ENCODE measurements around the gene FZD7.

The FZD7 gene

DNA sequence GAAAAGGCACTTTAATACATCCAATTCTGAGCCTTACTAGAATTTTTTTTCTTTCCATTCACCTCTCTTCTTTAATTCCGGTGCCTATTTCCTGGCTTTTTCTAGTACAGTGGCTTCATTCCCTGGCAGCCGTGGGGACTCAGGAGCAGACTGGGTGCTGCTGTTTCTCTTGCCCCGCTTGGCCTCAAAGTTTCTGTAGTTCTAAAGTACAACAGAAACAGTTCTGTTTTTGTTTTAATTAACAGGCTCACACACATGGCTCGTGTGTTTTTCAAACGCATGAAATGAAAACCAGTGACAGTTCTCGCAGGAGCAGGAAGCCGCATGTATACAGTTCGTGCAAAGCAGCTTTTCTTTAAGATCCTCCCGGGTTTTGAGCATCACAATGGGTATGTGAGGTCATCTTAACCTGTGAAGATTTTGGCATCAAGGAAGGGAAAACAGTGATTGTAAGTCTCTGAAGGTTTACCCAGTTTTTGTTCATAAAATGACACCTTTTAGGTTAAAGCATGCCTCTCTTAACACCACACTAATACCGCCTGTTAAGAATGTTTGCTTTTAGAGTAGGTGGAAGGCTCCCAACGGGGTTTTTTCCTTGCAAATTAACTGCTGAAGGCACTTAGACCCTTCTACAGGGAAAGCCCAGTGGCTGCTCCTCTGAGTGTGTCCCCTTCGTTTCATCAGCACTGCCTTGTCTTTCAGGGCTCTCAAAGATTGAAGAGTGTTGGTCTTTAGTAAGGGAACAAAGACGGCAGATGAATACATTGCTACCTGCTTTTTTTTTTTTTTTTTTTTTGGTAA lies 5.8 kb downstream of the FZD7 start:
- no peak for DNase-seq

DNA sequence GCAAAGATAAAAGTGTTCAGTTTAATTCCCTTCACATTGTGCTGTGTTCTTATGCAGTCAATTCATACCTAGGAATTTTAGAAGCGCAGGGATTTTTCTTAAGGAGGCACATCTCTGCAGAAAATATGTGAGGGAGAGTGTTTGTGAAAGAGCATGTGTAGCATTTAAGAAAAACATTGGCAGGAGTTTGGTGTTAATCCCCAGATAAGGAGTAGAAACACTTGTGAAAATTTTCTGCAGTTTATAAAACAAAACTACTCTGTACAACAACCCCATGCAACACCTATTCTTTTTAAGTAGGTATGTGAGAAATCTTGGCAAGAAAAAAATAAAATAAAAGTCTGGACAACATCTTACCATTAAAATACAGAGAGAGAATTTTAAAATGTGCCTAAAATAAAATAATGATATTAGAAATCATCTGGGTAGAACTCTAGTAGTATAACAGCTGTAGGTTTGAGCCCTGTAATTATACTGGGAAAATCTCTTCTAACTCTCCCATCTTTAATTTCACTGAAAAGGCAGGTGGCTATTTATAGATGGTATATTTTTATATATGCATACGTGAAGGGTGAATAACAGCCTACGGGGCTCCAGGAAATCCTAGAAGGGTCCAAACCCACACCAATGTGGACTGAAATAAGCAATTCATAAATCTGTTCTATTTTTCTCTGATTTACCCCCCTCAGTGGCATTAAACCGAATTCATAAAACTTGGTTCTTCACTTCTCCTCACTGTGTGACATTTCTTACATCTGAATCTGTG lies 6.6 kb downstream of the FZD7 start:
- no peak for DNase-seq

DNA sequence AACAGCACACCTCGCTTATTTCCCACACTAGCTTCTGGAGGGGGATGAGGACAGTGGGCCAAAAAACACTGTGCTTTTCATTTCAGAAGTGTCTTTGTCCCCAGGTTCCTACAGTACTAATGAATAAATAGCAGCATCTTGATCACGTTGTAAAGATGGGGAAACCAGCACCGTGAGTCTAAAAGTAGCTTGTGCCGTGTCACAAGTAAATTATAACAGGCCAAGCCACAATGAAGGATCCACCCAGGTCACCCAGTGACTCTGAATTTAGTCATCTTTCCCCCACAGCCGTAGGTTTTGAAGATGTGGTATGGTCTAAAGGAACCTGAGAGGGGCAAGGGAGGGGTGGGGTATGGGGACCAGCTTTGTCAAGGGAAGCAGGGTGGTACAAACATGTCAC lies 8.8 kb downstream of the FZD7 start:
- no peak for DNase-seq

DNA sequence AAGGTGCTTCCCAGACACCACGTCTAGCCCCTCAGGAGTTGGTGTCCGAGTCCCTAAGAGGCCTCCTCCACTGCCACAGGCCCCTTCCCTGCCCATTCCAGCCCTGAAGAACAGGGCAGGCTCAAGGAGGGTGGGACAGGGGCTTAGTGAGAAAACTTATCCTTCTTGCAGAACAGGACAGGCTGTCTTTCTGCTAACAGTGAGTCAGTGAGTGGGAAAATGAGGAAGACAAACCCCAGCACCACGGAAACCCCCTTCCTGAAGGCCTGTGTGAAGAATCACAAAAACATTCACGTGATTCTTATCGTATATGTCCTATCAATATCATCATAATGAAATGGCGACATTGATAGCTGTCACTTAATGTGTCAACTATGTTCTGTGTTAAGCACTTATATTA lies 9.8 kb downstream of the FZD7 start:
- DNase-seq = no peak

DNA sequence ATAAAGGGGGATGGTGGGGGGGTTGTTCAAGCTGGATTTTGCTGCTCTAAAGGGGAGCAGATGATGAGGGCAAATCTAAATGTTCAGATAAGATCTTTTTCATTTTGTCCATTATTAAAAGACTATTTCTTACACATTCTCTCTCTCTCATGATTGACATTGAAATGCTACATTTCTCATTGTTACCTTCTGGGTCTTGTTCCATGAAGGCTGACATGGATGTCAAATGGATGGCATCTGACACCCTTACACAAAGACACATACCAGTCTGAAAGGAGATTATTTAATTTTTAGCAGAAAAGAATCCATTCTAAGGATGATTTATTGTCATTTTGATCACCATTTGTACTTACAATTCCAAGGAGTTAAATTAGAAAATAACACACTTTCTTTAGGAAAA lies 11.1 kb downstream of the FZD7 start:
- DNase-seq = no peak

DNA sequence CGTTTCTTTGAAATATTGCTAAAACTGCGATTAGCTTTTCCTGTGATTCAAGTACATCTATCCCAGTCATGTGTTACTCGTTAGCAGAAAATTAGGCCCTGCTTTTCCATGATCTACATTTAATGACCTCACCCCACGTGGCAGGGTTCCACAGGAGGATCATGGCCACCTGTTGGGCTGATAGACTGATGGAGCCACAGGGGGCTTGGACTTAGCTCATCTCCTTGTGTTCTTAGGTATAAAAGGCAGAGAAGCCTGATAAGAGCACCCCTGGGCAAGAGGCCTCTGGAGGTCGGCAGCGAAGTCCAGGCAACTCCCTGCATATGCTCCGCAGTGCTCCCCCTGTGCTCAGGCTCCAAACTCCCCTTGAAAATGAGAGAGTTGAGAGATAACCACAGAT lies 12.9 kb downstream of the FZD7 start:
- DNase-seq = no peak

DNA sequence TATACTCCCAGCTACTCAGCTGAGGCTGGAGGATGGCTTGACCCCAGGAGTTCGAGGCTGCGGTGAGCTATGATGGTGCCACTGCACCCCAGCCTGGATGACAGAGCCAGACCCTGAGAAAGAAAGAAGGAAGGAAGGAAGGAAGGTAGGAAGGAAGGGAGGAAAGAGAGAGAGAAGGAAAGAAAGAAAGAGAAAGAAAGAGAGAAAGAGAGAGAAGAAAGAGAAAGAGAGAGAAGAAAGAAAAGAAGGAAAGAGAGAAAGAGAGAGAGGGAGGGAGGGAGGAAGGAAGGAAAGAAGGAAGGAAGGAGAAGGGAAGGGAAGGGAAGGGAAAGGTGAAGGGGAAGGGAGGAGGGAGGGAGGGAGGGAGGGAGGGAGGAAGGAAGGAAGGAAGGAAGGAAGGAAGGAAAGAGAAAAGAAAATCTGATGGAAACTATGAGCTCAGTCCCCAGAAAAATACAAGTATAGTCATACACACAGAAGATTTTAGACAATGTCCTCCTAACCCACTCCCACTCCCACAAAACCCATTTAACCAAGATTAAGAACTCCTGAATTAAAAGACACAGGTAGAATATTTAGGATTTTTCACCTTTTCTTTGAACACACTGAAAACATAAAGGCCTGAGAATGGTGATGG lies 15.6 kb downstream of the FZD7 start:
- no peak for DNase-seq

DNA sequence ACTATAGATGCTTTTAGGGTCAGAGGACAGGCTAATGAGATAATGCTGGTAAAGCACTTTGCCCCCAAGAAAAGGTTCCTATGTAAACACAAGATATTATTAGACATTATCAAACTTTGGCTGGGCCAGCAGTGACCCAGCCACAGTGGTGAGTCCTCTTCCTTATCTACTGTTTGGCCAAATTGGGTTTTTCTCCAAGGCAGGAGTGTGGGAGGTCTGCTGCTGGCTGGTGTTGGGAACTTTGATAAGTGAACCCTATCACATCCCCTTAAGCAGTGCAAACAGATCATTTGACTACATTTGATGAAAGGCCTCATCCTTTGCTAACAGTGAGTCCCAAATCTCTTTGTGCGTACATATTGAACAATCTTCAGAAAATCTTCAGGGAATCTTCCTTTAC lies 16.2 kb downstream of the FZD7 start:
- DNase-seq = no peak

DNA sequence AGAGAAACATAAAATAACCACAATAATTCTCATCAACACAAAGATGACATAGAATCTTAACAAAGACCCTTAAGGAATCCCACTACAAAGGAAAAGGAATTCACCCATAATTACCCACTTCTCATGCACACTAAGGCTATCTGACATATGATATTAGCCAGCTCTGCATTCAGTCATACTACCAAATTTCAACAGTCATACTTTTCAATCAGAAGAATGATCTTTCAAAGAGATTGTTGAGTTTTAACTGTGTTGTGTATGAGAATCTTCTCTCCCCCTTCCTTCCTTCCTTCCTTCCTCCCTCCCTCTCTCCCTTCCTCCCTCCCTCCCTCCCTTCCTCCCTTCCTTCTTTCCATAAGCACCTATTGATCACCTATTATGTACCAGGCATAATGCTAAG lies 17.0 kb downstream of the FZD7 start:
- DNase-seq = no peak

DNA sequence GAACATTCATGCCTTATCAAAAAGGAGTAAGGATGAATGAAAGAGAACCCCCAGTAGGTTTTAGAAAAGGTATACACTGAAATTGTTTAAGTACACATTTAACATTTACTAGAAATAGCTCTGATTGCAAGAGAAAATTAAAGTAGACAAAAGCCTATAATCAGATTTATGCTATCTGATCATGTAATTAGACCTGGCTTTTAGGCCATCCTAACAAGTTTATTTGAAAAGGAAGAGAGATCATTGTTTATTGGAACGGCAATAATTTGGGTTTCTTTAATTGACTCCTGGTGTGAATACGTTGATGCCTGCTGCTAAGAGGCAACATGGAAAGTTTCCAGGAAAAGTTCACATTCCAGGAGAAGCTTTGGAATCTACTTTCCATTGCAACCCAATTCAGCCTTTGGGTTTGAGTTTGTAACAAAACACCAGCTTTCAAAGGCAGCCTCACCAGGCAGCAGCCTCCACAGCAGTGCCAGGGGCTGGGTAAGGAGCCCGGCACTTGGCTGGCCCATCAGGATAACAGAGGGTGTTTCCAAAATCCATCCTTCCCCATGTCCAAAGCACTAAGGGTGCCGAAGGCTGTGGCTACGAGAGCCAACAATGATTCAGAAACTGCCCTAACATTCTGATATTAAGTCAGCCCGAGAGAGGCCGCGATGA lies 18.0 kb downstream of the FZD7 start:
- DNase-seq = no peak

DNA sequence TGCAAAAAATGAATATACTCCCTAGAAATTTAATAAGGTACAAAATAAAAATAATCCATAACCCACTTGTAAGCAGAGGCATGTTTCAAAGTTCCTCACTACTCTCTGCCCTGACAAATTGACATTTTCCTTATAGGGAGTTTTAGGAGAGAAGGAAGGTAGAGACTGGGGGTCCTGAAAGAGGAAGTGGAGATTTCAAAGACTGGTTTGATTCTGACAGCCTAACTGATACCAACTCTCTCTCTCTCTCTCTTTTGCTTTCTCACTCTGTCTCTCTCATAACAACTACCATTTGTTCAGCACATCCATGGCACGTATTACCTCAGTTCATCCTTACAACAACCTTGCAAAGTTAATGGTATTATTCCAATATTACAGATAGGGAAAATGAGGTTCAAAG lies 18.6 kb downstream of the FZD7 start:
- DNase-seq = no peak

DNA sequence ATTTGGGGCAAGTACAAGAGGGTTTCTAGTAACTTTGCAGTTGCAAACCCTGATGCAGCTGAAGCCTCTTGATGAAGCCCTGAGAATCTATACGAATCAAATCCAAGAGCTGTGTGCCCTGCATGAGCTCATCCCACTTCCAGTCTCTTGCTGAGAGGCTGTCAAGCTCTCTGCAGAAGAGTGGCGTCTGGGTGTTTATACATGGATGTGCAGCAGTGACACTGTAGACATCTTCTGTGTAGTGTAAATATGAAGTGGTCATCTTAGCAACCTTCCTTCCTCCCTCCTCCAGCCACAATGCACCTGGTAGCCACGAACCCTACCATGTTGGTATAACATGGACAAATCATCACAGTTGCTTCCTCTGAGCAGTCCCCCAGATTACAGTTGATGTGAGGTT lies 21.0 kb downstream of the FZD7 start:
- no peak for DNase-seq

DNA sequence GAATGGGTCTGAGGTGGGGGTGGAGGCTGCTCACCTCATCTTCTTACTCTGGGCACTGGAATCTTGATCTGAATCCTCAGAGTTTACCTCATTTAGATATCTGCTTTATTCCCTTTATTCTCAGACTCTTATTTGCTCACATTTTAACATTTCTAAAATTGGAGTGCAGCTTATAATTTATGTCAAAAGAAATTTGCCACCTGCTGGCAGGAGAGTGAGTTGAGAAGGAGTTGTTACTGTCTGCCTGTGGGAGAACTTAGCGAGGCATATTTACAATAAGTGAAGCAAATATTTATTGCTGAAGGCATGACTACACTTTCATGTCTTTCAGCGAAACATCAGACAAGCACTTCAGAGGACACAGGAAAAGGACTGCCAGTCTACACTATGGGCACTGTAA lies 23.0 kb downstream of the FZD7 start:
- no peak for DNase-seq

DNA sequence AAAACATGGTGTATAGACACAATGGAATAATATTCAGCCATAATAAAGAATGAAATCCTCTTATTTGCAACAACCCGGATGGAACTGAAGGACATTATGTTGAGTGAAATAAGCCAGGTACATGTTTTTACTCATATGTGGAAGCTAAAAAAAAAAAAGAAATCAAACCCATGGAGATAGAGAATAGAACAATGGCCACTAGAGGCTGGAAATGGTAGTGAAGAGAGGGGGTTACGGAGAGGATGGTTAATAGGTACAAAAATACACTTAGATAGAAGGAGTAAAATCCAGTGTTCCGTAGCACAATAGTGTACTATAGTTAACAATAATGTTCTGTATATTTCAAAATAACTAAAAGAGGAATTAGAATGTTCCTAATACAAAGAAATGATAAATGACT lies 26.6 kb downstream of the FZD7 start:
- DNase-seq = no peak

DNA sequence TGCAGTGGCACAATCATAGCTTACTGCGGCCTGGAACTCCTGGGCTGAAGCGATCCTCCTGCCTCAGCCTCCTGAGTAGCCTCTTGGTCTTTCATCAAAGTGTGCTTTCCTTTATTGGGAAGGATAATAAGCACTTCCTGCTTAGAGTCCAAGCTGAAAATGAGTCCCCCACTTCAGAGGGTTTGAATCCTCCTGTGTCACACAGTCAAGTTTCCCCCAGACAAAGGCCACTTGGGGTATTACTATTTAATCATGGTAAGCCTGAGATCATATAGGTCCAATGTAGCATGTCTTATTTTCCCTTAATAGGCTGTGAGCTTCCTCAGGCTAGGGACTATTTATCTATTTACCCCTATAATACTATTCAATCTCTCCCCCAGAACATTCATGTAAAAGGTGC lies 28.0 kb downstream of the FZD7 start:
- no peak for DNase-seq

DNA sequence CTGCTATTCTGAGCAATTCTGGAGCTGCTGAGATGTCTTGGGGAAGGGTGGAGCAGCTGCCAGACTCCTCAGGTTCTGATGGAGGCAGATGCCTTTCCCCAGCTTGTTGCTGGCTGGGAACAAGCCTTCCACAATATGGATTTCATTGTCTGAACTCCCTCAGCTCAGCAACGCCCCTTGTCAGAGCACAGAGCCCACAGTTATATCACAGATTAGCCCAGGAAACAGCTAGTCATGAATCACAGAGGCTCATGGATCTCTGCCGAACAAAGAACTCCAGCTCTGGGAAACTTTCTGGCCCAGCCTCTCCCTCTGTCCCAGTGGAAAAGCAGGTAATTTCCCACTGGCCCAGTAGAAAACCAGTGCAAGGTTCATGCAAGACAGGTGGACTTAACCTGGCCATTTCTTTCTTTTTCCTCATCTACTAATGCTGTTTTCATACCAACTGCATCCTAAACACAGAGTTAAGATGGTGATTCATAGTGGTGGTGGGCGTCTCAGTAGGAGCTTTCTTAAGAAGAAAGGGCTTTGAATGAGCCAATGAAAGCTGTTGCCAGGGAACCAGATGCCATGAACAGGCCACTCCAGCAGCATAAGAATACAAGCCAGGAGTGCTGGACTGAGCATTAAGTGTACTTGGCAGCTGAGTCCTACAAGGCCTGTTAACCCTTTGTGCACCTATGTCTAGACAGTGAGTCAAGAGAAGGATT lies 30.7 kb downstream of the FZD7 start:
- no peak for DNase-seq

DNA sequence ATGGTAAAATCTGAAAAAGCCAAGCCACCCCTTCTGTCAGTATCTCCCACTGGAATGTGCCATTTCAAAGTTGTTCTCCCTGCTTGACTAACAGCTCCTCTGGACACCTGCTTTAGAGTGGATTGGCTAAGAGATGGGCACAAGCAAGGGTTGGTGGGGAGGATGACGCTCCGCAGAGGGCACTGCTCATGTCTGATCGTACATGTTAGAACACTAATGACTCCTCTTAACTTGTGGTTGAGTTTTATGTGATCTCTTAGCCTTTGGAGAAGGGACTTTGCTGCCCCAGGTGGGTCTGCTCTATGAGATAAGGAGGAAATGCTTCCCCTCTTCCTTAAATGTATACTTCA lies 31.2 kb downstream of the FZD7 start:
- no peak for DNase-seq

DNA sequence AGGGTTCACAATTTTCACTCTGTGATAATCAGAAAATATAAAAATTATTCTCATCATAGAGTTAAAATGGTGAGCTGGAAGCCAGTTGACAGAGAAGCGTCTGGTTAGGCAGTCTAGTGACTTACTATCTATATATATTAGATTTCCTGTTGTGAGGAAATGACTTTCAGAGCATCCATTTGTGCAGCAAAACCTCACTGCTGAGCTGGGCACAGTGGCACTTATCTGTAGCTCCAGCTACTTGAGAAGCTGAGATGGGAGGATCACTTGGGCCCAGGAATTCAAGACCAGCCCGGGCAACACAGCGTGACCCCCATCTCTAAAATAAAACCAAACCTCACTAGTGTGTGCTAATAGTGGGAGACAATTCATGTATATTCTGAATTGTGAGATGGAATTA lies 32.2 kb downstream of the FZD7 start:
- no peak for DNase-seq

DNA sequence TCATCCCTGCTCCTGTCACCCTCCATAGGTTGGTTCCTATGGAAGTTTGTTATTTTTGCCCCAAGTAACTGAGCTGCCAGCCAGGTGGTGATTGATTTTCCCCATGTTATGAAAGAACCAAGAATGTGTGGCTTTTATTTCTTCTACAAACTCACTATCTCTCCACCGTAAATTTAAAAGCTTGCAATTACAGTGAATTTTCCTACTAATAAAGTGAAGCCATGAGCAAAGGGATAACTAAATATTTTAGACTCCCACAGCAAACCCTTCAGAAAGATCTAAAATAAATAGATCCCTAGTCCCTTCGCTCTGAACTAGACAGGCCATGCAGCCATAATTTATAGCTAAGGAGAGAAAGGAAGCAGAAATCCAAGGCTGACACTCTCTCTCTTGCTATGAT lies 33.2 kb downstream of the FZD7 start:
- no peak for DNase-seq

DNA sequence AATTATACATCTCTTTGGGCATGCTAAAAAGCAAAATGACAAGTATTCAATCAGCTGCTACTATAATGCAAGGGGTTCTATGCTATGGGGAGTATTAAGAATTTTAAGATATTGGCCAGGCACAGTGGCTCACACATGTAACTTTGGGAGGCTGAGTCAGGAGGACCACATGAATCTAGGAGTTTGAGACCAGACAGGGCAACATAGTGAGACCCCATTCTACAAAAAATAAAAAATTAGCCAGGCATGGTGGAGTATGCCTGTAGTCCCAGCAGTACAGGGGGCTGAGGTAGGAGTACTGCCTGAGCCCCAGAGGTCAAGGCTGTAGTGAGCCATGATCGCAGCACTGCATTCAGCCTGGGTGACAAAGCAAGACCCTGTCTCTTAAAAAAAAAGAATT lies 33.9 kb downstream of the FZD7 start:
- no peak for DNase-seq

DNA sequence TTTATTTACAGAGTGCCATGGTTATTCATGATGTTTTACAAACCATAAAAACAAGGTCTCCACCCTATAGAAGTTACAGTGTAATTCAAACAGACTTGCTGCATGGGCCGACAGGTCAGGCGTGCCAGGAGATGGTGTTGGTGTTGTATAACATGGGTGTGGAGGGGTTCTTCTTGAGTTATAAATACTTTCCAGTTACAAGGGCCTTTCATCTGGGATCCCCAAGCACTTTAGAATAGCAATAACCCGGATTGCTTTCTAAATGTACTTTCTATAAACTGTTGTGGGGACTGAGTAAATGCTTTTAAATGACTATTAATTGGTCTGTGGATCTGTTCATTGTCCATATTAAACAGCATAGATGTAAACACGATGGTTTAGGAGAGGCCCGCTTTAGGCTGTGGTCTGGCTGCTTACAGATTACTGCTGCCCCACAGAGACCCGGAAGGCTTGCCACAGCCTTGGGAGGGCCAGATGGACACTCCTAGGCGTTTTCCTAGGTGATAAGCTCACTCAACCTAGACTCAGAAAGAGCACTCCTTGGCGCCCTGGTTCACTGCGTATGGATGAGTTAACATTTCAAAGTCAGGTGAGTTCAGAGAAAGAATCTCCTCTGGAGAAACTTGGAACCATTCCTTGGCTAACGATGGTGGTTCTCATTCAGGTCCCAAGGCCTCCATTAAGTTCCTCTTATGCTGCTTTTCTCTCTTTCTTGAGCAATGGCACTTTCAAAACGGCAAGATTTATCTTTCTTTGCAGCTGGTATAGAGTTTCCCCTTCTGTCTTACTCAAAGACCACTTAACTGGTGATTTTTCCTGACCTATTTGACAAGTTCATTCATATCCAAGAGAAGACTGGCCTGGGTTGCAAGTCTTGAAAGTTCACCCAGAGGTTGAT lies 35.8 kb downstream of the FZD7 start:
- no peak for DNase-seq

DNA sequence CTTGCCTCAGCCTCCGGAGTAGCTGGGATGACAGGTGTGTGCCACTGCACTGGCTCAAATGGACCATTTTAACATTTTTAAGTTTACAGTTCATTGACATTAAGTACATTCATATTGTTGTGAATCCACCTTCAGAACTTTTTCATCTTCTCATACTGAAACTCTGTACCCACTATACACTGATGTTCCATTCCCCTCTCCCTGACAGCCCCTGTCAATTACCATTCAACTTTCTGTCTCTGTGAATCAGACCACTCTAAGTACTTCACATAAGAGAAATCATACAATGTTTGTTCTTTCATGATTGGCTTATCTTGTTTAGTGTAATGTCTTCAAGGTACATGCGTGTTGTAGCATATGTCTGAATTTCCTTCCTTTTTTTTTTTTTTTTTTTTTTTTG lies 37.5 kb downstream of the FZD7 start:
- no peak for DNase-seq

All from KG1 (cell line).